K562 (cell line): ENCODE data around the gene ITPR3. TPM values are rescaled to one million over a fixed set of nuclear protein-coding genes. Genes with fewer than 3 reads are reported as not detected.
A peak's percentile ranks its signal among the peaks of the same experiment; 100 is the strongest.

Experiments
- ETV1 ChIP-seq: fragments of 450-650 bp; conservative IDR thresholded peaks from 2 replicates; pipeline ENCODE4 v1.6.1; 2016; ENCODE audit warnings: missing genetic modification characterization, control low read depth, low read depth, missing compliant biosample characterization
- FIP1L1 ChIP-seq: fragments of 200-400 bp; formaldehyde crosslinking; IDR thresholded peaks from 2 replicates; pipeline ENCODE4 v1.6.1; 2018; ENCODE audit warnings: mild to moderate bottlenecking, low read depth, low read length; ENCODE audit not compliant: poor library complexity, severe bottlenecking
- ZNF121 ChIP-seq: sonication (generic); formaldehyde crosslinking; conservative IDR thresholded peaks from 2 replicates; pipeline ENCODE4 v1.8.0; 2022; ENCODE audit warnings: missing genetic modification reagents
- polyA plus RNA-seq, 8 experiments: library from polyadenylated mRNA; depleted of rRNA in 4 of 8; stranded (reverse) in 5 of 8; unstranded in 3 of 8; fragments of >200 nt; fragmentation: Nextera tagmentation in 2 of 8; fragmentation: Illumina TruSeq in 1 of 8; extraction: Ambion mirVana in 2 of 8; extraction: Trizol in 1 of 8; gene quantifications; 2 replicates each; pipeline versions ENCODE4 v1.2.1 to v1.2.3, GENCODE V29; 2011 to 2014; ENCODE audit warnings: inconsistent platforms in 1 of 8, missing spikeins in 1 of 8
- total RNA-seq, 7 experiments: library from RNA; depleted of rRNA in 6 of 7; stranded (reverse); fragments of >200 nt in 6 of 7; fragmentation: Illumina TruSeq in 2 of 7; extraction: Trizol in 2 of 7; gene quantifications; 2 replicates each; pipeline versions ENCODE4 v1.2.1 to v1.2.3, GENCODE V29; 2011 to 2021; ENCODE audit warnings: low replicate concordance in 1 of 7
- TF ChIP-seq, protein P1 (sequence below), 2 experiments: fragments of 450-650 bp; IDR thresholded peaks; 2 replicates each; pipeline ENCODE4 v1.6.1; 2018; ENCODE audit warnings: mild to moderate bottlenecking in 2 of 2, low read depth in 1 of 2; ENCODE audit not compliant: partially characterized antibody in 2 of 2
- TF ChIP-seq, protein P2 (sequence below): fragments of 450-650 bp; IDR thresholded peaks from 2 replicates; pipeline ENCODE4 v1.6.1; 2018; ENCODE audit warnings: mild to moderate bottlenecking, low read depth; ENCODE audit not compliant: partially characterized antibody
- TF ChIP-seq, protein P3 (sequence below): sonication (generic); formaldehyde crosslinking; IDR thresholded peaks from 2 replicates; pipeline ENCODE4 v1.8.1; 2023; ENCODE audit warnings: mild to moderate bottlenecking, missing genetic modification reagents
- TF ChIP-seq, protein P4 (sequence below): fragments of 450-650 bp; formaldehyde crosslinking; IDR thresholded peaks from 2 replicates; pipeline ENCODE4 v1.4.0; 2020; ENCODE audit warnings: mild to moderate bottlenecking, moderate library complexity
- TF ChIP-seq, protein P5 (sequence below): fragments of 250-450 bp; sonication (Bioruptor Pico); IDR thresholded peaks from 2 replicates; pipeline ENCODE4 v1.8.0; 2022; ENCODE audit warnings: inconsistent platforms
- TF ChIP-seq, protein P6 (sequence below), 2 experiments: IDR thresholded peaks in 1 of 2; conservative IDR thresholded peaks in 1 of 2; 2 replicates each; pipeline ENCODE4 v1.6.1; 2016; ENCODE audit warnings: low read depth in 2 of 2, mild to moderate bottlenecking in 1 of 2, missing compliant biosample characterization in 1 of 2, missing genetic modification characterization in 1 of 2, moderate library complexity in 1 of 2

ITPR3 gene
- total and polyA plus RNA-seq, 9 of the 15 experiments (the other 6 are each of a cell fraction or from before 2014, with no cell fraction given): 0.39 to 35.7 (median 13.2) TPM

DNA sequence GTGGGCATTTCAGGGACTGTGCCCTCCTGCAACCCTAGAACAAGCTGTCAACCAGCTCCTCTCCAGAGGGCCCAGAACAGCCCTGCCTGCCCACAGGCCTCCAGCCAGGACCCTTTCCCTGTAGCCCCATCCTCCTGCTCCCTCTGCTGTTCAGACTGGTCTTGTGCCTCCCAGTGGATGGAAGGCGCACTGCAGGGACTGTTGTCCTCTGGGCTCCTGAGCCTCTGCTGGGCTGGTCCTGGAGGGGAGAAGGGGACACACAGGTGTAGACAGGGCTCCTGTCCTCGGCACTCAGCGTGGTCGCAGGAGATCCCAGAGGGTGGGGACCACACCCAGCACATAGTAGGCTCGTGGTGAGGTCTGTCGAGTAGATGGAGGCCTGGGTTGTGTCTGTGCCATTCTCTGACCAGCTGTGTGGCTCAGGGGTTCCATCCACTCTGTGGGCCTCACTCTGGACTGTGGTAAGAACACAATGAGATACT is 11.5 kb downstream of the ITPR3 start (continued):
- TF ChIP-seq, protein P1, sequence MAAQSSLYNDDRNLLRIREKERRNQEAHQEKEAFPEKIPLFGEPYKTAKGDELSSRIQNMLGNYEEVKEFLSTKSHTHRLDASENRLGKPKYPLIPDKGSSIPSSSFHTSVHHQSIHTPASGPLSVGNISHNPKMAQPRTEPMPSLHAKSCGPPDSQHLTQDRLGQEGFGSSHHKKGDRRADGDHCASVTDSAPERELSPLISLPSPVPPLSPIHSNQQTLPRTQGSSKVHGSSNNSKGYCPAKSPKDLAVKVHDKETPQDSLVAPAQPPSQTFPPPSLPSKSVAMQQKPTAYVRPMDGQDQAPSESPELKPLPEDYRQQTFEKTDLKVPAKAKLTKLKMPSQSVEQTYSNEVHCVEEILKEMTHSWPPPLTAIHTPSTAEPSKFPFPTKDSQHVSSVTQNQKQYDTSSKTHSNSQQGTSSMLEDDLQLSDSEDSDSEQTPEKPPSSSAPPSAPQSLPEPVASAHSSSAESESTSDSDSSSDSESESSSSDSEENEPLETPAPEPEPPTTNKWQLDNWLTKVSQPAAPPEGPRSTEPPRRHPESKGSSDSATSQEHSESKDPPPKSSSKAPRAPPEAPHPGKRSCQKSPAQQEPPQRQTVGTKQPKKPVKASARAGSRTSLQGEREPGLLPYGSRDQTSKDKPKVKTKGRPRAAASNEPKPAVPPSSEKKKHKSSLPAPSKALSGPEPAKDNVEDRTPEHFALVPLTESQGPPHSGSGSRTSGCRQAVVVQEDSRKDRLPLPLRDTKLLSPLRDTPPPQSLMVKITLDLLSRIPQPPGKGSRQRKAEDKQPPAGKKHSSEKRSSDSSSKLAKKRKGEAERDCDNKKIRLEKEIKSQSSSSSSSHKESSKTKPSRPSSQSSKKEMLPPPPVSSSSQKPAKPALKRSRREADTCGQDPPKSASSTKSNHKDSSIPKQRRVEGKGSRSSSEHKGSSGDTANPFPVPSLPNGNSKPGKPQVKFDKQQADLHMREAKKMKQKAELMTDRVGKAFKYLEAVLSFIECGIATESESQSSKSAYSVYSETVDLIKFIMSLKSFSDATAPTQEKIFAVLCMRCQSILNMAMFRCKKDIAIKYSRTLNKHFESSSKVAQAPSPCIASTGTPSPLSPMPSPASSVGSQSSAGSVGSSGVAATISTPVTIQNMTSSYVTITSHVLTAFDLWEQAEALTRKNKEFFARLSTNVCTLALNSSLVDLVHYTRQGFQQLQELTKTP (IDR thresholded peaks at IDR 0.05; ENCODE audit: low read depth in 1 of 2, partially characterized antibody in 2 of 2): no peak
- TF ChIP-seq, protein P2, sequence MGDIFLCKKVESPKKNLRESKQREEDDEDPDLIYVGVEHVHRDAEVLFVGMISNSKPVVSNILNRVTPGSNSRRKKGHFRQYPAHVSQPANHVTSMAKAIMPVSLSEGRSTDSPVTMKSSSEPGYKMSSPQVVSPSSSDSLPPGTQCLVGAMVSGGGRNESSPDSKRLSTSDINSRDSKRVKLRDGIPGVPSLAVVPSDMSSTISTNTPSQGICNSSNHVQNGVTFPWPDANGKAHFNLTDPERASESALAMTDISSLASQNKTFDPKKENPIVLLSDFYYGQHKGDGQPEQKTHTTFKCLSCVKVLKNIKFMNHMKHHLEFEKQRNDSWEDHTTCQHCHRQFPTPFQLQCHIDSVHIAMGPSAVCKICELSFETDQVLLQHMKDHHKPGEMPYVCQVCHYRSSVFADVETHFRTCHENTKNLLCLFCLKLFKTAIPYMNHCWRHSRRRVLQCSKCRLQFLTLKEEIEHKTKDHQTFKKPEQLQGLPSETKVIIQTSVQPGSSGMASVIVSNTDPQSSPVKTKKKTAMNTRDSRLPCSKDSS: no peak
- no peak for TF ChIP-seq ZNF121 (CRISPR knock-in tag)
- TF ChIP-seq ETV1 (tag): no peak
- TF ChIP-seq, protein P3, sequence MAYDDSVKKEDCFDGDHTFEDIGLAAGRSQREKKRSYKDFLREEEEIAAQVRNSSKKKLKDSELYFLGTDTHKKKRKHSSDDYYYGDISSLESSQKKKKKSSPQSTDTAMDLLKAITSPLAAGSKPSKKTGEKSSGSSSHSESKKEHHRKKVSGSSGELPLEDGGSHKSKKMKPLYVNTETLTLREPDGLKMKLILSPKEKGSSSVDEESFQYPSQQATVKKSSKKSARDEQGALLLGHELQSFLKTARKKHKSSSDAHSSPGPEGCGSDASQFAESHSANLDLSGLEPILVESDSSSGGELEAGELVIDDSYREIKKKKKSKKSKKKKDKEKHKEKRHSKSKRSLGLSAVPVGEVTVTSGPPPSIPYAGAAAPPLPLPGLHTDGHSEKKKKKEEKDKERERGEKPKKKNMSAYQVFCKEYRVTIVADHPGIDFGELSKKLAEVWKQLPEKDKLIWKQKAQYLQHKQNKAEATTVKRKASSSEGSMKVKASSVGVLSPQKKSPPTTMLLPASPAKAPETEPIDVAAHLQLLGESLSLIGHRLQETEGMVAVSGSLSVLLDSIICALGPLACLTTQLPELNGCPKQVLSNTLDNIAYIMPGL (CRISPR knock-in tag): no peak
- TF ChIP-seq, protein P4, sequence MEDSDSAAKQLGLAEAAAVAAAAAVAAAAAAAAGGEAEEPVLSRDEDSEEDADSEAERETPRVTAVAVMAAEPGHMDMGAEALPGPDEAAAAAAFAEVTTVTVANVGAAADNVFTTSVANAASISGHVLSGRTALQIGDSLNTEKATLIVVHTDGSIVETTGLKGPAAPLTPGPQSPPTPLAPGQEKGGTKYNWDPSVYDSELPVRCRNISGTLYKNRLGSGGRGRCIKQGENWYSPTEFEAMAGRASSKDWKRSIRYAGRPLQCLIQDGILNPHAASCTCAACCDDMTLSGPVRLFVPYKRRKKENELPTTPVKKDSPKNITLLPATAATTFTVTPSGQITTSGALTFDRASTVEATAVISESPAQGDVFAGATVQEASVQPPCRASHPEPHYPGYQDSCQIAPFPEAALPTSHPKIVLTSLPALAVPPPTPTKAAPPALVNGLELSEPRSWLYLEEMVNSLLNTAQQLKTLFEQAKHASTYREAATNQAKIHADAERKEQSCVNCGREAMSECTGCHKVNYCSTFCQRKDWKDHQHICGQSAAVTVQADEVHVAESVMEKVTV (CRISPR knock-in tag): 0 out of 2 replicates have a peak, but pooled peaks have one; percentile 30
- TF ChIP-seq, protein P5, sequence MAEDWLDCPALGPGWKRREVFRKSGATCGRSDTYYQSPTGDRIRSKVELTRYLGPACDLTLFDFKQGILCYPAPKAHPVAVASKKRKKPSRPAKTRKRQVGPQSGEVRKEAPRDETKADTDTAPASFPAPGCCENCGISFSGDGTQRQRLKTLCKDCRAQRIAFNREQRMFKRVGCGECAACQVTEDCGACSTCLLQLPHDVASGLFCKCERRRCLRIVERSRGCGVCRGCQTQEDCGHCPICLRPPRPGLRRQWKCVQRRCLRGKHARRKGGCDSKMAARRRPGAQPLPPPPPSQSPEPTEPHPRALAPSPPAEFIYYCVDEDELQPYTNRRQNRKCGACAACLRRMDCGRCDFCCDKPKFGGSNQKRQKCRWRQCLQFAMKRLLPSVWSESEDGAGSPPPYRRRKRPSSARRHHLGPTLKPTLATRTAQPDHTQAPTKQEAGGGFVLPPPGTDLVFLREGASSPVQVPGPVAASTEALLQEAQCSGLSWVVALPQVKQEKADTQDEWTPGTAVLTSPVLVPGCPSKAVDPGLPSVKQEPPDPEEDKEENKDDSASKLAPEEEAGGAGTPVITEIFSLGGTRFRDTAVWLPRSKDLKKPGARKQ (CRISPR knock-in tag): no peak
- TF ChIP-seq FIP1L1: no peak
- TF ChIP-seq, protein P6, sequence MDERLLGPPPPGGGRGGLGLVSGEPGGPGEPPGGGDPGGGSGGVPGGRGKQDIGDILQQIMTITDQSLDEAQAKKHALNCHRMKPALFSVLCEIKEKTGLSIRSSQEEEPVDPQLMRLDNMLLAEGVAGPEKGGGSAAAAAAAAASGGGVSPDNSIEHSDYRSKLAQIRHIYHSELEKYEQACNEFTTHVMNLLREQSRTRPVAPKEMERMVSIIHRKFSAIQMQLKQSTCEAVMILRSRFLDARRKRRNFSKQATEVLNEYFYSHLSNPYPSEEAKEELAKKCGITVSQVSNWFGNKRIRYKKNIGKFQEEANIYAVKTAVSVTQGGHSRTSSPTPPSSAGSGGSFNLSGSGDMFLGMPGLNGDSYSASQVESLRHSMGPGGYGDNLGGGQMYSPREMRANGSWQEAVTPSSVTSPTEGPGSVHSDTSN (CRISPR knock-in tag; IDR thresholded peaks at IDR 0.05; ENCODE audit: low read depth): no peak
- TF ChIP-seq, protein P6 (tag; conservative IDR thresholded peaks at IDR 0.05; ENCODE audit: low read depth): no peak
